Activated naive CD8-positive, alpha-beta T cell treated with anti-CD3 and anti-CD28 coated beads, Interleukin-2, amount 10 ng/mL, durations not matched to agents 7 days and 5 days (primary cell): ENCODE results near the gene PCARE. TPM values are rescaled to one million over a fixed set of nuclear protein-coding genes. Genes with fewer than 3 reads are reported as not detected.
A peak's percentile ranks its signal among the peaks of the same experiment; 100 is the strongest.

Experiments
- ATAC-seq: fragments of 150-1000 bp; cut with Tn5 transposase; one replicate; pipeline ENCODE4 v1.10.0; 2021; ENCODE audit warnings: low read depth, moderate library complexity
- POLR2A ChIA-PET: fragments of 350-600 bp; sonication (Branson Sonifier 250); formaldehyde crosslinking; loops from one replicate; lab custom pipeline; 2021; ENCODE audit warnings: antibody characterized with exemption; lab: Charles Lee
- DNase-seq: peaks from one replicate; pipeline ENCODE4 v3.0.0; 2021
- H3K27ac Mint-ChIP-seq: one replicate; pipeline ENCODE4 v1.8.0; 2022; ENCODE audit warnings: mild to moderate bottlenecking, mixed read lengths
- H3K27me3 Mint-ChIP-seq: one replicate; pipeline ENCODE4 v1.8.0; 2022; ENCODE audit warnings: mild to moderate bottlenecking, moderate library complexity, mixed read lengths
- H3K36me3 Mint-ChIP-seq: one replicate; pipeline ENCODE4 v1.8.0; 2021; ENCODE audit warnings: mild to moderate bottlenecking, mixed read lengths
- H3K4me1 Mint-ChIP-seq: one replicate; pipeline ENCODE4 v1.8.0; 2021; ENCODE audit warnings: mixed read lengths
- H3K4me3 Mint-ChIP-seq: one replicate; pipeline ENCODE4 v1.8.0; 2022; ENCODE audit warnings: mild to moderate bottlenecking, moderate library complexity, mixed read lengths
- H3K9me3 Mint-ChIP-seq: one replicate; pipeline ENCODE4 v1.8.0; 2021; ENCODE audit warnings: mixed read lengths
- total RNA-seq, 2 experiments: library from RNA; stranded (reverse); gene quantifications; one replicate each; pipeline ENCODE4 v1.2.3, GENCODE V29; 2021

The PCARE gene
- total RNA-seq, 2 experiments from 2014 or later = not detected

GRCh38 chr2:29053670-29054400 lies 20.5 kb downstream of the PCARE start:
- Mint-ChIP-seq H3K27me3 (no peaks in the 10 kb centered on the region), H3K36me3 (no peaks in the 10 kb centered on the region), H3K27ac (no peak overlapping the region), H3K9me3 (no peaks in the 10 kb centered on the region), H3K4me1 (peaks cover 1% of the 10 kb centered on the region), H3K4me3 (no peak overlapping the region)
- no peak for DNase-seq
- ATAC-seq = no peak
- POLR2A ChIA-PET = no interaction called here

DNA sequence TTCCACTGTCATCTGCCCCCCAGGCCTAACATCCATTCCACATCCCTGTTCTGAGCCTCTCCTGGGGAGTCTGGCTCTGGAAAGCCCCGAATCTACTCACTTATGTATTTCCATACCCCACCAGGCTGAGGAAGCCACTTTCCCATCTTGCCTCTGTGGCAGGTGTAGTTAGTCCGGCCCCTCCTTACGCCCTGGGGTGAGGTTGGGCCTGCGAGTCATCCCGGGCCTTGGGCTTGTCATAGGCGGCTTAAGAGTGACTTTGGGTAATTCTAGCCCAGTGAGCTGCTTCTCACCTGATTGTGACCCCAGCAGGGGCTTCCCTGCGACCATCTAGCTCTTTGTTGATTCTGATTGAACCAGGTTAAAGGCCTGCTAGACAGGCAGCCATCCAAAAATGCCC lies 21.1 kb downstream of the PCARE start:
- H3K27me3 Mint-ChIP-seq = no peaks in the 10 kb centered on the region
- ATAC-seq = no peak
- no peak overlapping the region for H3K4me3 Mint-ChIP-seq
- no peak overlapping the region for H3K27ac Mint-ChIP-seq
- H3K9me3 Mint-ChIP-seq = no peaks in the 10 kb centered on the region
- H3K4me1 Mint-ChIP-seq = peaks cover 1% of the 10 kb centered on the region
- POLR2A ChIA-PET = no interaction called here
- DNase-seq = no peak
- H3K36me3 Mint-ChIP-seq = no peaks in the 10 kb centered on the region

GRCh38 chr2:29052807-29053206 lies 21.5 kb downstream of the PCARE start:
- DNase-seq (no peak), ATAC-seq (no peak)
- no peaks in the 10 kb centered on the region for H3K36me3 Mint-ChIP-seq
- H3K4me3 Mint-ChIP-seq = no peak overlapping the region
- H3K27me3 Mint-ChIP-seq = no peaks in the 10 kb centered on the region
- H3K27ac Mint-ChIP-seq = no peak overlapping the region
- peaks cover under 1% of the 10 kb centered on the region for H3K4me1 Mint-ChIP-seq
- no peaks in the 10 kb centered on the region for H3K9me3 Mint-ChIP-seq
- POLR2A ChIA-PET = no interaction called here

- POLR2A ChIA-PET = no interaction called here
- Mint-ChIP-seq H3K36me3 (peaks cover 2% of the 10 kb centered on the region), H3K4me3 (no peak overlapping the region), H3K4me1 (no peaks in the 10 kb centered on the region), H3K27me3 (no peaks in the 10 kb centered on the region), H3K27ac (no peak overlapping the region), H3K9me3 (no peaks in the 10 kb centered on the region)
- ATAC-seq = no peak
- DNase-seq = no peak
Observed at GRCh38 chr2:29051730-29052129, 22.6 kb downstream of the PCARE start.

DNA sequence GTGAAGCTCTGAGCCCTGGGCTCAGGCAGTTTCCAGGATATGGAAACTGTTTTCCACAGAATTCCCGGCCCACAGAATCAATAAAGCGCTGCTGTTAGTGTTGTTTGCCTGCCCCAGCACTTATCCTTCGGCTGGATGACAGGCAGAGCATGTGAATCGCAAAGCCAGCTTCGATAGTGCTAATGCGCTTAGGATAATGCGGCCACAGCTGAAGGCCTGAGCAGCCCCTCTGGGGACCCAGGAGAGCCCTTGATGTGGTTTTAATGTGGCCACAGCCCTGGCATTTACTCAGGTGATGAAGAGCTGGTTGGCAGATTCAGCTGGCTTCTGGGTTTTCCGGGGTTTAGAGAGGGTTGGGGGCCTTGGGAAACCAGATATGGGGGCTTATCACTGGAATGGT lies 23.7 kb downstream of the PCARE start:
- DNase-seq (no peak), ATAC-seq (no peak)
- Mint-ChIP-seq H3K27me3 (no peaks in the 10 kb centered on the region), H3K27ac (no peak overlapping the region), H3K4me1 (no peaks in the 10 kb centered on the region), H3K4me3 (no peak overlapping the region), H3K36me3 (peaks cover 2% of the 10 kb centered on the region), H3K9me3 (no peaks in the 10 kb centered on the region)
- POLR2A ChIA-PET = no interaction called here

DNA sequence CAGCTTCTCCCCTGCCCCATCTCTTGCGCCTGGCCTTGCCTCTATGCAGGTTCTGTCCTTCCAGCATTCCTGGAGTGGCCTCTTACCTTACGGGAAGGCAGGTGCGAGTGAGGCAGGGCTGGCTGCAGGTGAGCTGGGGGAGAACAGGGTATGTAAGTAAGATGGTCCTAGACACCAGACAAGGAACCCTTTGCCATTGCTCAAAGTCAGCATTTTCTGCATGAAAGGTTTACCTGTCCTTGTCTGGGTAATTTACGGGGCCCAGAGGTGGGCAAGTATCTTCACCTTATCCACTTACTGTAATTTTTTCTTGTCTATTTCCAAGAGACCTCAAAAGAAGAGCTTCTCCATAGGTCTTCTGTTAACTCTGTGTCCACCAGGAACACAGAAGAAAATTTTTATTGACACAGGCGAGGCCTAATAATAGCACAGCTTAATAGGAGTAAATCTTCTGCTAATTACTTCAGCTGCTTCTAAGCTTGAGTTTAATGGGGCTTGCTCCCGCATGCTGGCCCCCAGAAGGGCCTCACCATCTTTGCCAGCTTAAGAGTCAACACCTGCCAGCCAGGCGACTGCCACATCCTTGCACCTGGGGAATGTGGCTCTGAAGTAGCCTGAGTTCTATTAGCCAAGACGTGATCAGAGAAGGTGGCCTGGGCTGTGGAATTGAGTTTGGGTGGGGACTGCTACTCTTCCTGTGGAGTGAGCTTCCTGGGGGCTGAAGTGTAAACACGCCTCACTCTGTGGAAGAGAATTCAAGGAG lies 27.1 kb downstream of the PCARE start:
- POLR2A ChIA-PET = interaction anchor here (0.5 kb wide), 1 partner anchor 226 kb away, joined by 3 read pairs; no protein-coding TSS in a partner anchor
- DNase-seq (no peak), ATAC-seq (no peak)
- no peaks in the 10 kb centered on the region for H3K27me3 Mint-ChIP-seq
- H3K4me1 Mint-ChIP-seq = no peaks in the 10 kb centered on the region
- no peaks in the 10 kb centered on the region for H3K9me3 Mint-ChIP-seq
- H3K36me3 Mint-ChIP-seq = peaks cover 2% of the 10 kb centered on the region
- H3K4me3 Mint-ChIP-seq = no peak overlapping the region
- H3K27ac Mint-ChIP-seq = no peak overlapping the region

DNA sequence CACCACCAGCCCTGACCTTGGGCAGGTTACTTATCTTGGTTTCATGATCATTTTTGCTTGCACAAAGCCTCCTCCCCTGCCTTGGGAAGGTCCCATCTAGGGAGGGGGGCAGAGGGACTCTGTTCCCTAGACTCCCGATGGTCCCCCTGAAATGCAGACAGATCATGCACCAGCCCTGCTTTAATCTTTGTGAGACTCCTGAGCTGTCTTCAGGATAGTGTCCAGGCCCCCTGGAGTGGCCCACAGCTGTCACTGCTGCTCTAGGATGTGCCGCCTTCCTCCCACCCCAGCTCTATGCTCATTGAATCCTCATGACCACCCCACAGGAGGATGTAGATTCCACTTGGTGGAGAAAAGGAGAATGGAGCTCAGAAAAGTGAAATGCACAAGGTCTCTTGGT lies 28.0 kb downstream of the PCARE start:
- no peaks in the 10 kb centered on the region for H3K9me3 Mint-ChIP-seq
- H3K27ac Mint-ChIP-seq = no peak overlapping the region
- POLR2A ChIA-PET = no interaction called here
- H3K4me3 Mint-ChIP-seq = no peak overlapping the region
- peaks cover 2% of the 10 kb centered on the region for H3K36me3 Mint-ChIP-seq
- no peaks in the 10 kb centered on the region for H3K4me1 Mint-ChIP-seq
- ATAC-seq = no peak
- no peak for DNase-seq
- H3K27me3 Mint-ChIP-seq = no peaks in the 10 kb centered on the region

GRCh38 chr2:29044459-29044858 lies 29.9 kb downstream of the PCARE start:
- ATAC-seq (no peak), DNase-seq (no peak)
- no peaks in the 10 kb centered on the region for H3K27me3 Mint-ChIP-seq
- POLR2A ChIA-PET = no interaction called here
- H3K9me3 Mint-ChIP-seq = no peaks in the 10 kb centered on the region
- no peak overlapping the region for H3K27ac Mint-ChIP-seq
- no peak overlapping the region for H3K4me3 Mint-ChIP-seq
- H3K4me1 Mint-ChIP-seq = no peaks in the 10 kb centered on the region
- H3K36me3 Mint-ChIP-seq = peaks cover 2% of the 10 kb centered on the region

DNA sequence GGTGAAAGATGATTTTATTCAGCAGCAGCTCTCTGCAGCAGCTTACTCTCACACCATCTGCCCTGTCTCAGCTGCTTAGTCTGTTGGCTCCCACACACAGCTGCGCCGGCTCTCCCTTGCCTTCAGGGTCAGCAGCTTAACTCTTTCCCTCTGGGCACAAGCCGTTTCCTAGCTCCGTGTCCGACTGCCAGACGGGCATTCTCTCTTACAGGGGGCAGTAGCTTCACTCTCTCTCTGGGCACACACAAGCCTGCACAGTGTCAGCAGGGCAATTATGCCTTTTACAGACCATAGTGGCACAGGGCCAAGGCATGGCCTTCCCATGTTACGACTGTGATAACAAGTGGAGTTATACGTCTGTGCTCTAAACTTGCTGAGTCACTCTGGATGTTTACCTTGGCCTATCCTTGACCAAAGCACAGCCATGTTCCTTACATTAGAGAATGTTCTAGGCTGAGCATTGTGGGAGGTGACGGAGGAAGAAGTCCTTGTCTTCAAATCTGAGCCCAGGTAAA lies 31.7 kb downstream of the PCARE start:
- ATAC-seq (no peak), DNase-seq (no peak)
- H3K27me3 Mint-ChIP-seq = no peaks in the 10 kb centered on the region
- no peaks in the 10 kb centered on the region for H3K9me3 Mint-ChIP-seq
- no peak overlapping the region for H3K4me3 Mint-ChIP-seq
- POLR2A ChIA-PET = no interaction called here
- H3K4me1 Mint-ChIP-seq = no peaks in the 10 kb centered on the region
- H3K36me3 Mint-ChIP-seq = peaks cover 4% of the 10 kb centered on the region
- no peak overlapping the region for H3K27ac Mint-ChIP-seq

- Mint-ChIP-seq H3K27me3 (no peaks in the 10 kb centered on the region), H3K4me1 (no peaks in the 10 kb centered on the region), H3K9me3 (no peaks in the 10 kb centered on the region), H3K27ac (no peak overlapping the region), H3K4me3 (no peak overlapping the region), H3K36me3 (peaks cover 13% of the 10 kb centered on the region)
- DNase-seq (no peak), ATAC-seq (no peak)
- POLR2A ChIA-PET = no interaction called here
Observed at GRCh38 chr2:29041161-29041660, 33.1 kb downstream of the PCARE start.

DNA sequence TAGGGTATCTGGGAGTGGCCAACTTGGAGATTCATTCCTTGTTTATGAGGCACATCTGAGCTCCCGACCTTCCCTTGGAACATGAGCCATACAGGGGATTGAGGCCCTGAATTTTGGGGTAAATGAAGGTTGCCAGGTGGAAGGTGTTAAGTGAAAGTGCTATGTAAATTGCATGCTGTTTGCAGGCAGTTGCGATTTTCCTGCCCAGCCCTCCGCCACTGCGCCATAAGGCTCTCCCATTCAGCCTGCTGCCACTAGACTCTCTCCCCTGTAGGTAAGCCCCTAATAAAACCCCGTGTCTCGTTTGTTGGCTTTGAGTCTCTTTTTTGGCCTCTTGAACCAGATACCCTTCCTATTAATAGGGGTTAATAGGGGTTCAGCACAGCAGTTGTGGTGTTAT lies 33.8 kb downstream of the PCARE start:
- POLR2A ChIA-PET = no interaction called here
- peaks cover 18% of the 10 kb centered on the region for H3K36me3 Mint-ChIP-seq
- H3K9me3 Mint-ChIP-seq = no peaks in the 10 kb centered on the region
- H3K4me3 Mint-ChIP-seq = no peak overlapping the region
- DNase-seq = no peak
- ATAC-seq = no peak
- no peak overlapping the region for H3K27ac Mint-ChIP-seq
- H3K27me3 Mint-ChIP-seq = no peaks in the 10 kb centered on the region
- peaks cover 5% of the 10 kb centered on the region for H3K4me1 Mint-ChIP-seq

- Mint-ChIP-seq H3K4me1 (peaks cover 10% of the 10 kb centered on the region), H3K36me3 (peaks cover 18% of the 10 kb centered on the region), H3K27ac (peak overlapping the region; percentile 30), H3K9me3 (no peaks in the 10 kb centered on the region), H3K4me3 (no peak overlapping the region), H3K27me3 (no peaks in the 10 kb centered on the region)
- POLR2A ChIA-PET = no interaction called here
- ATAC-seq = no peak
- no peak for DNase-seq
Observed at GRCh38 chr2:29039718-29040480, 34.4 kb downstream of the PCARE start.
